ENCODE data around the gene CIAO2B.

DNA sequence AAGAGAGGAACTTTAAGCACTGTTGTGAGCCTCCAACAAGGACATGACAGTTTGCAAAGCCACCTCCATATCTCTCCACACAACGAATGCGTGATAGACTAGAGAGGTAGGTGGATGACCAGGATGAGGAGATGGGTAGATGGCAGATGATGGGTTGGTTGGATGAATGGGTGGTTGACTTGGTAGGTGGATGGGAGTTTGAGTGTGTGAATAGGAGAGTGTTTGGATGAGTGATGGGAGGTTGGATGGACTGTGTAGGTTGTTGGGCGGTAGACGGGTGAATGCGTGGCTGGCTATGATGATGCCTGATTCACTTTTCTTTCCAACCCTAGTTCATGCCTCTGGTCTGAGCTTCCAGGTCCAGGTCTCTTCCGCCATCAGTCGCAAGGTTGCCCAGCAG, 19.7 kb downstream of the CIAO2B start:
- TF ChIP-seq POLR2AphosphoS5 (IDR thresholded peaks at IDR 0.05) (no peak), POLR2A (IDR thresholded peaks at IDR 0.05) (no peak)
- TF ChIP-seq, protein P1, sequence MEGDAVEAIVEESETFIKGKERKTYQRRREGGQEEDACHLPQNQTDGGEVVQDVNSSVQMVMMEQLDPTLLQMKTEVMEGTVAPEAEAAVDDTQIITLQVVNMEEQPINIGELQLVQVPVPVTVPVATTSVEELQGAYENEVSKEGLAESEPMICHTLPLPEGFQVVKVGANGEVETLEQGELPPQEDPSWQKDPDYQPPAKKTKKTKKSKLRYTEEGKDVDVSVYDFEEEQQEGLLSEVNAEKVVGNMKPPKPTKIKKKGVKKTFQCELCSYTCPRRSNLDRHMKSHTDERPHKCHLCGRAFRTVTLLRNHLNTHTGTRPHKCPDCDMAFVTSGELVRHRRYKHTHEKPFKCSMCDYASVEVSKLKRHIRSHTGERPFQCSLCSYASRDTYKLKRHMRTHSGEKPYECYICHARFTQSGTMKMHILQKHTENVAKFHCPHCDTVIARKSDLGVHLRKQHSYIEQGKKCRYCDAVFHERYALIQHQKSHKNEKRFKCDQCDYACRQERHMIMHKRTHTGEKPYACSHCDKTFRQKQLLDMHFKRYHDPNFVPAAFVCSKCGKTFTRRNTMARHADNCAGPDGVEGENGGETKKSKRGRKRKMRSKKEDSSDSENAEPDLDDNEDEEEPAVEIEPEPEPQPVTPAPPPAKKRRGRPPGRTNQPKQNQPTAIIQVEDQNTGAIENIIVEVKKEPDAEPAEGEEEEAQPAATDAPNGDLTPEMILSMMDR (IDR thresholded peaks at IDR 0.05): no peak
